HepG2 (cell line): ENCODE data around the gene NAXD. TPM values are rescaled to one million over a fixed set of nuclear protein-coding genes. Genes with fewer than 3 reads are reported as not detected.

Experiments
- ATAC-seq: fragments of 200-7000 bp; cut with Tn5 transposase; 3 replicates; pipeline ENCODE4 v1.9.1; 2020; ENCODE audit warnings: mild to moderate bottlenecking, moderate library complexity
- BruUV-seq: library from RNA; stranded (reverse); fragments of 400-500 nt; replicated peaks from 2 replicates; lab custom pipeline; 2021; lab: Mats Ljungman, UMichigan
- CTCF ChIA-PET: fragments of 300-600 bp; formaldehyde crosslinking; extraction: SDS; loops from one replicate; lab custom pipeline; 2021; ENCODE audit warnings: low total read pairs, inconsistent platforms, low intra/inter-chr PET ratio; lab: Yijun Ruan, JAX
- POLR2A ChIA-PET: fragments of 350-600 bp; sonication (Branson Sonifier 250); formaldehyde crosslinking; loops from one replicate; lab custom pipeline; 2020; ENCODE audit warnings: antibody characterized with exemption, inconsistent platforms; lab: Yijun Ruan, JAX
- DNase-seq: peaks from one replicate; pipeline ENCODE4 v3.0.0-alpha.2; 2015; ENCODE audit warnings: low spot score
- FAIRE-seq: peaks from 3 replicates; lab custom pipeline; 2011; peaks lifted over from hg19 to GRCh38; lab: Jason Lieb, UNC
- H2AFZ ChIP-seq: one replicate; pipeline ENCODE4 v1.6.1; 2011; ENCODE audit warnings: low read length, inconsistent platforms
- H3K27ac ChIP-seq: fragments of 300-600 bp; 3 replicates; pipeline ENCODE4 v1.8.0; 2011; ENCODE audit warnings: mixed run types, mild to moderate bottlenecking, mixed read lengths, low read length, inconsistent platforms; ENCODE audit not compliant: insufficient read depth; ENCODE audit errors: extremely low read length
- H3K27me3 ChIP-seq, 2 experiments: fragments of 200-600 bp in 1 of 2; 2 replicates in 1 of 2; 3 replicates in 1 of 2; pipeline versions ENCODE4 v1.6.0 to v1.8.0; 2011; ENCODE audit warnings: low read length in 2 of 2, mild to moderate bottlenecking in 2 of 2, moderate library complexity in 2 of 2, inconsistent platforms in 1 of 2; ENCODE audit not compliant: insufficient read depth in 2 of 2, control insufficient read depth in 1 of 2
- H3K36me3 ChIP-seq, 2 experiments: fragments of 200-600 bp in 1 of 2; replicated peaks in 1 of 2; 2 replicates in 1 of 2; 3 replicates in 1 of 2; pipeline versions ENCODE4 v1.5.1 to v1.8.0; 2011; ENCODE audit warnings: low read length in 2 of 2, inconsistent platforms in 1 of 2; ENCODE audit not compliant: insufficient read depth in 2 of 2, control insufficient read depth in 1 of 2
- H3K4me1 ChIP-seq: 2 replicates; pipeline ENCODE4 v1.5.1; 2012; ENCODE audit warnings: low read length, inconsistent platforms; ENCODE audit not compliant: insufficient read depth
- H3K4me2 ChIP-seq: 2 replicates; pipeline ENCODE4 v1.6.0; 2011; ENCODE audit warnings: low read depth, low read length, inconsistent platforms
- H3K4me3 ChIP-seq, 3 experiments: fragments of 200-600 bp in 1 of 3; sonication (generic), shearing (Covaris generic) in 1 of 3; replicated peaks in 1 of 3; 2 replicates each; pipeline ENCODE4 v1.5.1; 2011 to 2016; ENCODE audit warnings: low read length in 3 of 3, inconsistent platforms in 2 of 3, low read depth in 2 of 3, mild to moderate bottlenecking in 2 of 3, control low read depth in 1 of 3, mixed read lengths in 1 of 3; ENCODE audit not compliant: insufficient read depth in 1 of 3
- H3K79me2 ChIP-seq: one replicate; pipeline ENCODE4 v1.6.1; 2011; ENCODE audit warnings: low read length, inconsistent platforms; ENCODE audit not compliant: insufficient read depth
- H3K9ac ChIP-seq: 2 replicates; pipeline ENCODE4 v1.6.0; 2011; ENCODE audit warnings: mild to moderate bottlenecking, low read depth, low read length, inconsistent platforms; ENCODE audit not compliant: insufficient read depth
- H3K9me3 ChIP-seq: 2 replicates; pipeline ENCODE4 v1.5.1; 2012; ENCODE audit warnings: mild to moderate bottlenecking, low read length
- H4K20me1 ChIP-seq: 2 replicates; pipeline ENCODE4 v1.6.0; 2011; ENCODE audit warnings: inconsistent platforms, mild to moderate bottlenecking, low read length, moderate library complexity; ENCODE audit not compliant: insufficient read depth
- MED1 ChIP-seq: sonication (generic); formaldehyde crosslinking; IDR thresholded peaks from 2 replicates; pipeline ENCODE4 v1.4.0; 2020; ENCODE audit warnings: missing genetic modification reagents
- MYPOP ChIP-seq: sonication (generic); formaldehyde crosslinking; IDR thresholded peaks from 2 replicates; pipeline ENCODE4 v1.8.1; 2023; ENCODE audit warnings: mild to moderate bottlenecking, moderate library complexity, missing genetic modification reagents
- NAIF1 ChIP-seq: sonication (generic); formaldehyde crosslinking; IDR thresholded peaks from 2 replicates; pipeline ENCODE4 v1.5.0; 2020; ENCODE audit warnings: mild to moderate bottlenecking, missing genetic modification reagents, borderline replicate concordance
- PHF8 ChIP-seq: sonication (generic); formaldehyde crosslinking; IDR thresholded peaks from 2 replicates; pipeline ENCODE4 v1.5.0; 2020; ENCODE audit warnings: missing genetic modification reagents
- RBM22 ChIP-seq: fragments of 200-400 bp; formaldehyde crosslinking; optimal IDR thresholded peaks from 2 replicates; pipeline ENCODE3; 2017; ENCODE audit warnings: mild to moderate bottlenecking, low read length, moderate library complexity
- TBP ChIP-seq: sonication (generic); formaldehyde crosslinking; IDR thresholded peaks from 2 replicates; pipeline ENCODE4 v1.5.0; 2020; ENCODE audit warnings: missing genetic modification reagents
- THAP9 ChIP-seq: sonication (generic); formaldehyde crosslinking; IDR thresholded peaks from 2 replicates; pipeline ENCODE4; 2020; ENCODE audit warnings: missing genetic modification reagents, mild to moderate bottlenecking, borderline replicate concordance
- ZC3H4 ChIP-seq: sonication (generic); formaldehyde crosslinking; IDR thresholded peaks from 2 replicates; pipeline ENCODE4 v1.4.0; 2020; ENCODE audit warnings: missing genetic modification reagents, borderline replicate concordance
- WGBS: methylation state at CpG from one replicate; pipeline ENCODE4 v1.1.6; 2017; ENCODE audit warnings: low lambda C conversion rate; 5-methylcytosine and 5-hydroxymethylcytosine counted together
- in situ Hi-C: cut with HindIII; loops from 2 replicates; pipeline ENCODE4 v1.10.0; 2017; ENCODE audit warnings: low pct_unique_long_range_greater_than_20kb; ENCODE audit not compliant: extremely low pct_ligation_motif_present
- intact Hi-C: fragments of 100-400 bp; cut with micrococcal nuclease; formaldehyde crosslinking; loops from one replicate; pipeline ENCODE4 v1.10.0; 2022; ENCODE audit not compliant: unreplicated experiment
- polyA plus RNA-seq, 8 experiments: library from polyadenylated mRNA; depleted of rRNA in 3 of 8; stranded (reverse) in 7 of 8; unstranded in 1 of 8; fragments of >200 nt; fragmentation: Illumina TruSeq in 4 of 8; extraction: Trizol in 4 of 8; gene quantifications; 2 replicates each; pipeline versions ENCODE4 v1.2.1 to v1.2.3, GENCODE V29; 2011 to 2016; ENCODE audit warnings: low read depth in 4 of 8, missing spikeins in 1 of 8, mixed read lengths in 1 of 8; ENCODE audit not compliant: insufficient read depth in 1 of 8
- total RNA-seq, 5 experiments: library from RNA; depleted of rRNA; stranded (reverse); fragments of >200 nt; fragmentation: Illumina TruSeq; extraction: Trizol; gene quantifications; 2 replicates each; pipeline ENCODE4 v1.2.3, GENCODE V29; 2016; ENCODE audit warnings: low read depth in 1 of 5

NAXD gene
- total and polyA plus RNA-seq, 2 of the 13 experiments (the other 11 are each of a cell fraction or from before 2014, with no cell fraction given), result 19.0 to 23.2 TPM

GRCh38 chr13:110636053-110636475 is 20.7 kb downstream of the NAXD start (continued):
- TF ChIP-seq THAP9 (CRISPR knock-in tag) (no peak), ZC3H4 (no peak), PHF8 (CRISPR knock-in tag) (no peak)
- TF ChIP-seq, all 625 proteins: peak for 0

GRCh38 chr13:110636701-110637201 is 21.4 kb downstream of the NAXD start:
- no peak for DNase-seq
- H3K79me2 ChIP-seq, result peaks cover 8% of the 10 kb centered on the region
- in situ Hi-C loops, result no loop called here
- peaks cover 4% of the 10 kb centered on the region for H4K20me1 ChIP-seq
- FAIRE-seq, result no peak
- no peak overlapping the region for H3K4me2 ChIP-seq
- no peak for TF ChIP-seq MYPOP
- TF ChIP-seq TBP, result no peak
- TF ChIP-seq RBM22, result peak; percentile 76
- TF ChIP-seq MED1, result no peak
- no peak for TF ChIP-seq NAIF1 (CRISPR knock-in tag)
- CTCF ChIA-PET, result no interaction called here
- H3K9ac ChIP-seq, result no peak overlapping the region
- H2AFZ ChIP-seq, result no peak overlapping the region
- peaks cover 27 to 72% of the 10 kb centered on the region in 2 experiments for H3K36me3 ChIP-seq
- intact Hi-C loops, result no loop called here
- H3K9me3 ChIP-seq, result no peaks in the 10 kb centered on the region
- no peak overlapping the region for H3K4me3 ChIP-seq
- H3K27ac ChIP-seq, result no peak overlapping the region
- H3K27me3 ChIP-seq, result no peaks in the 10 kb centered on the region; a peak in 1 of 5 replicates
- WGBS, result 100% methylated on average over 9 of the region's 14 CpGs
- H3K4me1 ChIP-seq, result no peaks in the 10 kb centered on the region
- POLR2A ChIA-PET, result no interaction called here
- ATAC-seq, result no peak; the same call in 2 of the 3 replicates
- no TSS peak for BruUV-seq
